Hepatocyte (in vitro differentiated cells): ENCODE results near the gene VRK1. TPM values are rescaled to one million over a fixed set of nuclear protein-coding genes. Genes with fewer than 3 reads are reported as not detected.

ENCODE experiments used
- DNase-seq: peaks from one replicate; pipeline ENCODE4 v3.0.0-alpha.2; 2016; ENCODE audit warnings: low spot score
- H2AFZ ChIP-seq: fragments of 200-600 bp; sonication (generic); 2 replicates; pipeline ENCODE4 v1.6.0; 2016; ENCODE audit warnings: antibody characterized with exemption, mild to moderate bottlenecking
- H3K27ac ChIP-seq: fragments of 200-600 bp; sonication (generic); 2 replicates; pipeline ENCODE4 v1.5.1; 2016; ENCODE audit warnings: mild to moderate bottlenecking
- H3K27me3 ChIP-seq: fragments of 200-600 bp; sonication (generic); 2 replicates; pipeline ENCODE4 v1.6.1; 2016
- H3K36me3 ChIP-seq: fragments of 200-600 bp; sonication (generic); replicated peaks from 2 replicates; pipeline ENCODE4 v1.5.1; 2016; ENCODE audit warnings: low read depth; ENCODE audit not compliant: insufficient read depth
- H3K4me1 ChIP-seq: fragments of 200-600 bp; sonication (generic); 2 replicates; pipeline ENCODE4 v1.5.1; 2016; ENCODE audit warnings: mild to moderate bottlenecking, moderate library complexity; ENCODE audit not compliant: insufficient read depth
- H3K4me2 ChIP-seq: fragments of 200-600 bp; sonication (generic); 2 replicates; pipeline ENCODE4 v1.6.0; 2016
- H3K4me3 ChIP-seq: fragments of 200-600 bp; sonication (generic); 2 replicates; pipeline ENCODE4 v1.5.1; 2016; ENCODE audit warnings: mild to moderate bottlenecking
- H3K79me2 ChIP-seq: fragments of 200-600 bp; sonication (generic); 2 replicates; pipeline ENCODE4 v1.6.0; 2017; ENCODE audit warnings: mild to moderate bottlenecking
- H3K9me2 ChIP-seq: fragments of 200-600 bp; sonication (generic); replicated peaks from 2 replicates; pipeline ENCODE4 v1.6.0; 2017; ENCODE audit warnings: mild to moderate bottlenecking; ENCODE audit not compliant: insufficient read depth
- H3K9me3 ChIP-seq: fragments of 200-600 bp; sonication (generic); 2 replicates; pipeline ENCODE4 v1.5.1; 2016; ENCODE audit warnings: low read depth, mild to moderate bottlenecking
- H4K20me1 ChIP-seq: fragments of 200-600 bp; sonication (generic); 2 replicates; pipeline ENCODE4 v1.6.0; 2016; ENCODE audit warnings: mild to moderate bottlenecking; ENCODE audit not compliant: insufficient read depth, poor library complexity, severe bottlenecking
- CTCF ChIP-seq: fragments of 200-600 bp; sonication (generic); IDR thresholded peaks from 2 replicates; pipeline ENCODE4 v1.5.1; 2016; ENCODE audit warnings: antibody characterized with exemption, mild to moderate bottlenecking; ENCODE audit not compliant: poor library complexity
- EZH2 ChIP-seq: fragments of 200-600 bp; sonication (generic); IDR thresholded peaks from 2 replicates; pipeline ENCODE4 v1.6.1; 2016; ENCODE audit warnings: antibody characterized with exemption, mild to moderate bottlenecking, borderline replicate concordance
- EZH2phosphoT487 ChIP-seq: fragments of 200-600 bp; sonication (generic); IDR thresholded peaks from one replicate; pipeline ENCODE4 v1.6.1; 2018; ENCODE audit warnings: antibody characterized with exemption, mild to moderate bottlenecking, low read depth, moderate library complexity; ENCODE audit not compliant: unreplicated experiment, severe bottlenecking
- WGBS: methylation state at CpG from one replicate; pipeline ENCODE4 v1.1.6; 2016; ENCODE audit warnings: low lambda C conversion rate; ENCODE audit errors: missing lambda C conversion rate; 5-methylcytosine and 5-hydroxymethylcytosine counted together
- polyA plus RNA-seq: library from polyadenylated mRNA; unstranded; fragments of >200 nt; fragmentation: Nextera tagmentation; extraction: Ambion mirVana; gene quantifications from 2 replicates; pipeline ENCODE4 v1.2.1, GENCODE V29; 2016
- total RNA-seq: library from RNA; depleted of rRNA; stranded (reverse); fragments of >200 nt; gene quantifications from 2 replicates; pipeline ENCODE4 v1.2.3, GENCODE V29; 2014

The VRK1 gene
- total and polyA plus RNA-seq, 2 experiments from 2014 or later: 16.5 to 21.5 TPM

DNA sequence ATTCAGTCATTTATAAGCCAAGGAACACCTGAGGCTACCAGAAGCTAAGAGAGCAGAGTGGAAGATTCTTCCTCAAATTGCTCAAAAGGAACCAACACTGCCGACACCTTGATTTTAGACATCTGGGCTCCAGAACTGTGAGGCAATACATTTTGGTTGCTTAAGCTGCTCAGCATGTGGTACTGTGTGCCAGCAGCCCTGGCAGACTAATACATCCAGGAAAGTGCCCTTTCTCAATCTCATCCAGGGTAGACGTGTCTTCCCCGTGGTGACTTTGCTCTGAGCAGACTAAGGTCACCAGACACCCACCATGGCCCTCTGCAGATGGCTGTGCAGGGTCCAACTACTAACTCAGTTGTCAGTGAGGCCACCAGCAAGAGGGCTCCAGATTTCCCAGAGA lies 122.8 kb downstream of the VRK1 start:
- no peak overlapping the region for H2AFZ ChIP-seq
- TF ChIP-seq EZH2 (no peak), CTCF (no peak), EZH2phosphoT487 (no peak)
- no peaks in the 10 kb centered on the region for H3K79me2 ChIP-seq
- no peaks in the 10 kb centered on the region for H3K4me1 ChIP-seq
- DNase-seq: no peak
- H3K36me3 ChIP-seq: no peaks in the 10 kb centered on the region
- H3K27me3 ChIP-seq: no peaks in the 10 kb centered on the region
- no peaks in the 10 kb centered on the region for H3K9me2 ChIP-seq
- H3K4me3 ChIP-seq: no peak overlapping the region
- no peak overlapping the region for H3K4me2 ChIP-seq
- whole genome bisulfite sequencing: 93% methylated on average over 3 of the region's 3 CpGs
- H4K20me1 ChIP-seq: no peaks in the 10 kb centered on the region
- H3K9me3 ChIP-seq: no peaks in the 10 kb centered on the region
- no peak overlapping the region for H3K27ac ChIP-seq

GRCh38 chr14:96920820-96921219 lies 123.6 kb downstream of the VRK1 start:
- Histone ChIP-seq H3K4me3 (no peak overlapping the region), H3K27me3 (no peaks in the 10 kb centered on the region), H3K4me1 (no peaks in the 10 kb centered on the region), H2AFZ (no peak overlapping the region), H3K36me3 (no peaks in the 10 kb centered on the region), H3K9me3 (no peaks in the 10 kb centered on the region), H3K9me2 (no peaks in the 10 kb centered on the region), H3K4me2 (no peak overlapping the region), H3K27ac (no peak overlapping the region), H3K79me2 (no peaks in the 10 kb centered on the region), H4K20me1 (no peaks in the 10 kb centered on the region)
- no peak for DNase-seq
- 76% methylated on average over 3 of the region's 3 CpGs for WGBS
- TF ChIP-seq EZH2phosphoT487: no peak
- TF ChIP-seq EZH2: no peak
- no peak for TF ChIP-seq CTCF

DNA sequence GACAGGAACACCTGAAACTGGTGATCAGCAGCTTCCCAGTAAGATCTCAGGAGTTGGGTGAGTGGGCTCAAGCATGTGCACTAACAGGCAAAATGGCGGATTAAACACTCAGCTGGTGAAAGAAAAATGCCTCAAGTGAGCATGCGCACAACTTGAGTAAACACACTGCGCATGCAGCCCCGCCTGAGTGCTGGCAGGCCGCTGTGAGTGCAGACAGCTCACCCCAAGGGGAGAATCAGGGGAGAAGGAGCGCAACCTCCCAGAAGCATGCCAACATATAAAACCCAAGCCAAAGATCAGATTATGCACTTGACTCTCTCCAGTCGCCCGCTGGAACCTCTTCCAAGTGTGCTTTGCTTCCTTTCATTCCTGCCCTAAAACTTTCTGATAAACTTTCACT lies 125.8 kb downstream of the VRK1 start:
- H3K9me3 ChIP-seq: no peaks in the 10 kb centered on the region
- DNase-seq: no peak
- H3K4me2 ChIP-seq: no peak overlapping the region
- no peak overlapping the region for H3K27ac ChIP-seq
- no peaks in the 10 kb centered on the region for H3K27me3 ChIP-seq
- no peaks in the 10 kb centered on the region for H3K9me2 ChIP-seq
- WGBS: 93% methylated on average over 8 of the region's 8 CpGs
- H2AFZ ChIP-seq: no peak overlapping the region
- H3K4me1 ChIP-seq: no peaks in the 10 kb centered on the region
- no peaks in the 10 kb centered on the region for H4K20me1 ChIP-seq
- H3K36me3 ChIP-seq: no peaks in the 10 kb centered on the region
- H3K4me3 ChIP-seq: no peak overlapping the region
- no peaks in the 10 kb centered on the region for H3K79me2 ChIP-seq
- no peak for TF ChIP-seq EZH2
- no peak for TF ChIP-seq EZH2phosphoT487
- no peak for TF ChIP-seq CTCF

DNA sequence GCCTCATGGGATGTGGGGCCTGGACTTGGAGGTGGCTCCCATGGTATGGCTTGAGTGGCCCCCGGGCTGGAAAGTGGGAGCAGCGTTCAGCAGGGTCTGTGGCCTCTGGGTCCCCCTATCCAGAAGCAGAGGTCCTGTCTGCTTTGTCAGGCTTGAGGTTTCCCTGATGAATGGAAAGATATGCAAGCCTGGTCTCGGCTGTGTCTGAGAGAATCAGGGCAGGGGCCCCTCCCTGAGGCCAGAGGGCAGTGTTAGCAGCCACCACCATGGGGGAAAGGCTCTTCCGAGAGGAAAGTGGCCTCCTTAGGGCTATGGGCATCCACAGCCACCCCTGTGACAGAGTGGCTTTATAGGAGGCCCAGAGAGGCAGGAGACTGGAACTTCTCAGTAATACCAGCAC lies 128.2 kb downstream of the VRK1 start:
- no peak overlapping the region for H3K27ac ChIP-seq
- no peaks in the 10 kb centered on the region for H3K9me2 ChIP-seq
- H3K9me3 ChIP-seq: no peaks in the 10 kb centered on the region
- no peaks in the 10 kb centered on the region for H3K79me2 ChIP-seq
- no peaks in the 10 kb centered on the region for H3K36me3 ChIP-seq
- H3K4me1 ChIP-seq: no peaks in the 10 kb centered on the region
- no peaks in the 10 kb centered on the region for H3K27me3 ChIP-seq
- WGBS: 73% methylated on average over 4 of the region's 4 CpGs
- TF ChIP-seq EZH2phosphoT487 (no peak), EZH2 (no peak), CTCF (no peak)
- DNase-seq: no peak
- H3K4me3 ChIP-seq: no peak overlapping the region
- no peak overlapping the region for H2AFZ ChIP-seq
- no peak overlapping the region for H3K4me2 ChIP-seq
- H4K20me1 ChIP-seq: no peaks in the 10 kb centered on the region
